Measurements from ENCODE around the gene SPAG8.

Gene SPAG8

GRCh38 chr9:35791297-35791921 lies 20.7 kb downstream of the SPAG8 start, which contains the start of gene NPR2:
NPR2 (plus strand) TSS chr9:35791591; CDS start chr9:35792409, 818 bp downstream.
- H3K36me3 ChIP-seq (ENCODE audit: insufficient read depth, low read length) = no peaks in the 10 kb centered on the region
- H3K79me2 ChIP-seq (ENCODE audit: control insufficient read depth, insufficient read depth, low read length, unreplicated experiment) = peaks cover 30% of the 10 kb centered on the region
- H3K27ac ChIP-seq (ENCODE audit: low read depth, low read length) = no peak within 1 kb of the TSS
- H2AFZ ChIP-seq (ENCODE audit: low read length, unreplicated experiment) = peak within 1 kb of the TSS; percentile 70
- peaks cover 43% of the 10 kb centered on the region for H3K4me1 ChIP-seq (ENCODE audit: control insufficient read depth, insufficient read depth, low read length, unreplicated experiment)
- H3K27me3 ChIP-seq (ENCODE audit: insufficient read depth, low read length) = no peaks in the 10 kb centered on the region
- peak within 1 kb of the TSS; percentile 78 for H3K4me3 ChIP-seq (ENCODE audit: low read depth, low read length)

DNA sequence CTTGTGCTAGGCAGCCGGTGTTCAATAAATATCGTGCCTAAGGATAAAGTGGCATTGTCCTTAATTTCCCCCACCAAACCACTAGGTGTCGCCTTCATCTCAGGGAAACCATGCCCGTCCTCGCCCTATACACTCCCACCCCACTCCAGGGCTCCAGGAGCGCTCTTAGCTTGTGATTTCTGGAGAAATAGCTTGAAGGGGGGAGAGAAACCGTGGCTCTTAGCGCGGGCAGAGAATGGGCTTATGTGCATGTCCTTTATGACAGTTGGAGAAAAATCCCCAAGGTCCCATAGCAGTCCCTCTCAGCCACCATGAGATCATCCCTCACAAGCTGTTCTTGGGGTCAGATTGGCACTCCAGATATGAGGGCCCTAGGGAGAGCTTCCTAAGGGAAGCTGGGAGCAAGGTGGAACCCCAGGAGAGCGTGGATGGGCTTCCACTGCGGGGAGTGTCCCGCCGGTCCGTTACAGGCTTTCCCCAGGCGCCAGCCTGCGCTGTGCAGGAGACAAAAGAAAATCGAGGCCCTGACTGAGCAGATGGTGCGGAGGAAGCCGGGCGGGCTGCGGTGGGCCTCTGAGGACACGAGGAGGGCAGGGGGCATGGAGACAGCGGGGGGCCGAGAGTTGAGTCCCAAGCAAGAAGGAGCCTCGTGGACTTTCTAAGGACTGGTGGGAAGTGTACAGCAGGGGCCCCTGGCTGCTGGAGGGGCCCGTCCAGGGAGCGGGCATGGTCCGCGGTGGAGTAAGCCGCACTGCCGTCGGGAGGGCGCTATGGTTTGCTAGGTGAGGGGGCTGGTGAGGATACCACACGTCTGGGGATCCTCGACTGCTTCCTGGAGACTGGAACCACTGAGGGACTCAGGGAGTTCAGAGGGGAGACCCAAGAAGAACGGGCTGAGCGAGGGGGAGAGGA lies 21.4 kb downstream of the SPAG8 start:
- Histone ChIP-seq H3K4me3 (ENCODE audit: low read depth, low read length) (peak overlapping the region; percentile 49), H2AFZ (ENCODE audit: low read length, unreplicated experiment) (peak overlapping the region; percentile 70), H3K27ac (ENCODE audit: low read depth, low read length) (no peak overlapping the region), H3K79me2 (ENCODE audit: control insufficient read depth, insufficient read depth, low read length, unreplicated experiment) (peaks cover 30% of the 10 kb centered on the region), H3K4me1 (ENCODE audit: control insufficient read depth, insufficient read depth, low read length, unreplicated experiment) (peaks cover 40% of the 10 kb centered on the region), H3K27me3 (ENCODE audit: insufficient read depth, low read length) (no peaks in the 10 kb centered on the region), H3K36me3 (ENCODE audit: insufficient read depth, low read length) (no peaks in the 10 kb centered on the region)

GRCh38 chr9:35790025-35790384 lies 22.1 kb downstream of the SPAG8 start:
- H2AFZ ChIP-seq (ENCODE audit: low read length, unreplicated experiment) = no peak overlapping the region
- no peaks in the 10 kb centered on the region for H3K36me3 ChIP-seq (ENCODE audit: insufficient read depth, low read length)

DNA sequence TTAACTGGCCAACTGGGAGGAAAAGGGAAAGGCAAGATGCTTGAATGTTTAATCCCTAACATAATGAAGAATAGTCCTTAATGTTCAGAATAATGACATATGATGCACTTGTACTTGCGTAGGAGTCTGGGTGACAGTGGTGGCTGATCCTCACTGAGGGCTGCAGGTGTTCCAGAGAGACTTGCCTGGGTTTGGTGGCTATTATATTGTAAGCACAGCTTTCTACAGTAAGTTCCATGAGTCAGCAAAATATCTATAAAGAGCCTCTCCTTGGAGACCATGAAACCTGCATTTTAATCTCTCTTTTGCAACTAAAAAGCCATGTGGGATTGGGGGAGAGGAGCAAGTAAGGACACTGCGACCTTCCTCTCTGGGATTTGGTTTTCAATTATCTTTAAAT lies 22.5 kb downstream of the SPAG8 start:
- no peaks in the 10 kb centered on the region for H3K36me3 ChIP-seq (ENCODE audit: insufficient read depth, low read length)
- H3K27ac ChIP-seq (ENCODE audit: low read depth, low read length) = no peak overlapping the region
- H3K4me3 ChIP-seq (ENCODE audit: low read depth, low read length) = no peak overlapping the region
- H3K4me1 ChIP-seq (ENCODE audit: control insufficient read depth, insufficient read depth, low read length, unreplicated experiment) = peaks cover 29% of the 10 kb centered on the region
- no peak overlapping the region for H2AFZ ChIP-seq (ENCODE audit: low read length, unreplicated experiment)
- no peaks in the 10 kb centered on the region for H3K27me3 ChIP-seq (ENCODE audit: insufficient read depth, low read length)
- H3K79me2 ChIP-seq (ENCODE audit: control insufficient read depth, insufficient read depth, low read length, unreplicated experiment) = peaks cover 27% of the 10 kb centered on the region

More at GRCh38 chr9:35790025-35790384, 22.1 kb downstream of the SPAG8 start:
- peaks cover 33% of the 10 kb centered on the region for H3K4me1 ChIP-seq (ENCODE audit: control insufficient read depth, insufficient read depth, low read length, unreplicated experiment)
- H3K27me3 ChIP-seq (ENCODE audit: insufficient read depth, low read length) = no peaks in the 10 kb centered on the region
- no peak overlapping the region for H3K4me3 ChIP-seq (ENCODE audit: low read depth, low read length)
- no peak overlapping the region for H3K27ac ChIP-seq (ENCODE audit: low read depth, low read length)
- H3K79me2 ChIP-seq (ENCODE audit: control insufficient read depth, insufficient read depth, low read length, unreplicated experiment) = peaks cover 30% of the 10 kb centered on the region

DNA sequence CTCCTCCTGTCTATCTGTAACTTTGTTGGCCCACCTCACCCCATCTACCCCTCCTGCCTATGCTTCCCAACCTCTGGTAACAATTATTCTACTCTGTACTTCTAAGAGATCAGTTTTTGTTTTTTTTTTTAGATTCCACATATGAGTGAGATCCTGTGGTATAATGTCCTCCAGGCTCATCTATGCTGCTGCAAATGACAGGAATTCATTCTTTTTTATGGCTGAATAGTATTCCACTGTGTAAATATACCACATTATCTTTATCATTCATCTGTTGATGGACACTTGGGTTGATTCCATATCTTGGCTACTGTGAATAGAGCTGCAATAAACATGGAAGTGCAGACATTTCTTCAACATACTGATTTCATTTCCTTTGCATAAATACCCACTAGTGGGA lies 28.6 kb downstream of the SPAG8 start:
- H3K27ac ChIP-seq (ENCODE audit: low read depth, low read length) = no peak overlapping the region
- no peak overlapping the region for H3K4me3 ChIP-seq (ENCODE audit: low read depth, low read length)
- peaks cover 26% of the 10 kb centered on the region for H3K27me3 ChIP-seq (ENCODE audit: insufficient read depth, low read length)
- no peaks in the 10 kb centered on the region for H3K79me2 ChIP-seq (ENCODE audit: control insufficient read depth, insufficient read depth, low read length, unreplicated experiment)
- H2AFZ ChIP-seq (ENCODE audit: low read length, unreplicated experiment) = no peak overlapping the region
- H3K4me1 ChIP-seq (ENCODE audit: control insufficient read depth, insufficient read depth, low read length, unreplicated experiment) = no peaks in the 10 kb centered on the region
- no peaks in the 10 kb centered on the region for H3K36me3 ChIP-seq (ENCODE audit: insufficient read depth, low read length)

DNA sequence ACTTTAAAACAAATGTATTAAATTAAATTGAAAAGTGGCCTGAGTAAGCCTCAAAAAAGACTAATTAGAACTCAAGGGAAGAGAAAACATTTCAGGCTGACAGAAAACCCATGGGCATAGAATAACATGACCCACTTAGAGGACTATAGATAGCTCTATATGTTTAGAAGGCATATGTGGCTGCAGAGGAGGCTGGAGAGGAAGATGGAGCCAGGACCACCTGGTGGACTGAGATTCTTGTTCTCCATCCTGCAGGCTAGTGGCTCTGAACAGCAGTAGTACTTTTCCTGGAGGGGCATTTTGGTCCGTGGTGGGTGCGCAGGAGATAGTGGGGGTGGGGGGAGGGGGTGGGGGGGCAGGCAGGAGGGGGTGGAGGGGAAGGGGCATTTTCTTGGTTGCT lies 31.0 kb downstream of the SPAG8 start:
- H3K4me1 ChIP-seq (ENCODE audit: control insufficient read depth, insufficient read depth, low read length, unreplicated experiment) = no peaks in the 10 kb centered on the region
- H3K36me3 ChIP-seq (ENCODE audit: insufficient read depth, low read length) = no peaks in the 10 kb centered on the region
- H3K27ac ChIP-seq (ENCODE audit: low read depth, low read length) = no peak overlapping the region
- H3K27me3 ChIP-seq (ENCODE audit: insufficient read depth, low read length) = peaks cover 29% of the 10 kb centered on the region
- H3K79me2 ChIP-seq (ENCODE audit: control insufficient read depth, insufficient read depth, low read length, unreplicated experiment) = no peaks in the 10 kb centered on the region
- no peak overlapping the region for H3K4me3 ChIP-seq (ENCODE audit: low read depth, low read length)
- H2AFZ ChIP-seq (ENCODE audit: low read length, unreplicated experiment) = no peak overlapping the region

DNA sequence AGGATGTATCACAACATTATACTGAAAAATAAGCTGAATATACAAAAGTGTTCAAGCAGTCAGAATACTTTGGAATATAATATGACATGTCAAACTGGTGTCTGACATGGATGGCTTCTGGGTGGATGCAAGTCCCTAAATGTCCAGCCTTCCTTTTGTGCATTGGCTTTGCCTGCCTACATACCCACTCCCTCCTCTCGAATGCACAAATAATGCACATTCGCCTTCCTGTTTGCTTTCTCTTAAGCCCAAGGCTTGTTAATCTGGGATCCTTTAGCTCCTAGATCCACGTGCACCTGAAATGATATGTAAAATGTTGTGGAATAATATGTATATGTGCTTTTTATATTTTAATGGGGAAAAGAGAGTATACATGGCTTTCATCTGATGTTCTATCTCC lies 33.6 kb downstream of the SPAG8 start:
- Histone ChIP-seq H3K4me1 (ENCODE audit: control insufficient read depth, insufficient read depth, low read length, unreplicated experiment) (no peaks in the 10 kb centered on the region), H3K27me3 (ENCODE audit: insufficient read depth, low read length) (peaks cover 29% of the 10 kb centered on the region), H3K79me2 (ENCODE audit: control insufficient read depth, insufficient read depth, low read length, unreplicated experiment) (no peaks in the 10 kb centered on the region), H3K36me3 (ENCODE audit: insufficient read depth, low read length) (no peaks in the 10 kb centered on the region), H3K27ac (ENCODE audit: low read depth, low read length) (no peak overlapping the region), H2AFZ (ENCODE audit: low read length, unreplicated experiment) (no peak overlapping the region), H3K4me3 (ENCODE audit: low read depth, low read length) (no peak overlapping the region)

GRCh38 chr9:35776018-35776417 lies 36.0 kb downstream of the SPAG8 start:
- Histone ChIP-seq H3K27ac (ENCODE audit: low read depth, low read length) (no peak overlapping the region), H3K4me1 (ENCODE audit: control insufficient read depth, insufficient read depth, low read length, unreplicated experiment) (peaks cover 14% of the 10 kb centered on the region), H3K36me3 (ENCODE audit: insufficient read depth, low read length) (no peaks in the 10 kb centered on the region), H2AFZ (ENCODE audit: low read length, unreplicated experiment) (no peak overlapping the region), H3K27me3 (ENCODE audit: insufficient read depth, low read length) (peaks cover 29% of the 10 kb centered on the region), H3K4me3 (ENCODE audit: low read depth, low read length) (no peak overlapping the region), H3K79me2 (ENCODE audit: control insufficient read depth, insufficient read depth, low read length, unreplicated experiment) (no peaks in the 10 kb centered on the region)

DNA sequence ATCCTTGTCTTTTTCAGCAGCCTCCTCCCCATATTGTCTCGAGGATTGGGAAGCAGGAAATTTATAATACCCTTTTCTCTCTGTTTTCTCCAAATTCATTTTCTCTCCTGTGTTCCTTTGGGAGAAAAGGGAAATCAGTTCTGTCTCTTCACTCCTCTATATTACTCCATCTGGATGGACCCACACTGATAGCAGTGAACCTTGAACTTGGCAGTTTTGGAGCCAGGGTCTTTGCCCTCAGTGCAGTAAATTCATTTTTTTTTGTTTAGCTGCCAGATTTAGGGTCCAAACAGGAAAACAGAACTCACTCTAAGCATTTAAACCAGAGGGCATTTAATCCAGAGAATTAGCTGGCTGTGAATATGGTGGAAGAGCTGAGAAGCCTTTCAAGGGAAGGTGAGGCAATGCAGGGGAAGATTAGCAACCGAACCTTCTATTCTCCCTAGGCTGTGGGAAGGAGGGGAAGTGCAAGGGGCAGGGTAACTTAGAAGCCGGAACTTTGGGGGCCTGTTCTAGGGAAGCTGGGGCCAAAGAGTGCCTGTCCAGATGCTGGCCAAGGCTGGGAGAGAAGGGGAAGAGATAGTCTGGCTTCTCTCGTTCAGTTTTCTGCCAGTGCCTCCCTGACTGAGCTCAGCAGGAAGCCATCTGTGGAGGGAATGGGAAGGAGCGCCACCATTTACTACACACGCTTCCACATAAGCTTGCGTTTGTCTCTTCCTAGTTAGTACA lies 37.0 kb downstream of the SPAG8 start:
- Histone ChIP-seq H2AFZ (ENCODE audit: low read length, unreplicated experiment) (peak overlapping the region; percentile 22), H3K4me3 (ENCODE audit: low read depth, low read length) (no peak overlapping the region), H3K36me3 (ENCODE audit: insufficient read depth, low read length) (no peaks in the 10 kb centered on the region), H3K27ac (ENCODE audit: low read depth, low read length) (no peak overlapping the region), H3K79me2 (ENCODE audit: control insufficient read depth, insufficient read depth, low read length, unreplicated experiment) (no peaks in the 10 kb centered on the region), H3K4me1 (ENCODE audit: control insufficient read depth, insufficient read depth, low read length, unreplicated experiment) (peaks cover 20% of the 10 kb centered on the region), H3K27me3 (ENCODE audit: insufficient read depth, low read length) (peaks cover 19% of the 10 kb centered on the region)

DNA sequence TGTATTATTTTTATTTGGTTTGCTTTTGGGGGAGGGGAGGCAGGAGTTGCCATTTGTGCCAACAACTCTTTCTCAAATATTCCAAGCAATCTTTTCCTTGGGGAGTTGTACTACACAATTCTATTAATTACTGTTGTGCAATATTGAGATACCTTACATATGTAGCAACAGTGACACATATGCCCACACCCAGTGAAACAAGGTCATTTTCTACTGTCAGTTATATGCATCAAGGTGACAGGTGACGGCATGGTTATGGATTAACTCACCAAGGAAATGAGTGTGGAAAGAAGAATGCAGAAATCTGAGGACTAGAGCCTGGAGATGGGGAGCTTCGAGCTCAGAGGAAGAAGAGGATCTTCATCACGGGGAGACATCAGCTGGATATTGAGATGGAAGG lies 40.1 kb downstream of the SPAG8 start:
- Histone ChIP-seq H3K36me3 (ENCODE audit: insufficient read depth, low read length) (no peaks in the 10 kb centered on the region), H3K4me3 (ENCODE audit: low read depth, low read length) (no peak overlapping the region), H3K79me2 (ENCODE audit: control insufficient read depth, insufficient read depth, low read length, unreplicated experiment) (no peaks in the 10 kb centered on the region), H3K27me3 (ENCODE audit: insufficient read depth, low read length) (no peaks in the 10 kb centered on the region), H3K27ac (ENCODE audit: low read depth, low read length) (no peak overlapping the region), H2AFZ (ENCODE audit: low read length, unreplicated experiment) (no peak overlapping the region), H3K4me1 (ENCODE audit: control insufficient read depth, insufficient read depth, low read length, unreplicated experiment) (peaks cover 20% of the 10 kb centered on the region)
